ENCODE measurements around the gene RIC3. TPM values are rescaled to one million over a fixed set of nuclear protein-coding genes. Genes with fewer than 3 reads are reported as not detected.

RIC3 gene
- polyA plus RNA-seq, 3 donors: 2.0 to 10.3 (median 2.1) TPM

DNA sequence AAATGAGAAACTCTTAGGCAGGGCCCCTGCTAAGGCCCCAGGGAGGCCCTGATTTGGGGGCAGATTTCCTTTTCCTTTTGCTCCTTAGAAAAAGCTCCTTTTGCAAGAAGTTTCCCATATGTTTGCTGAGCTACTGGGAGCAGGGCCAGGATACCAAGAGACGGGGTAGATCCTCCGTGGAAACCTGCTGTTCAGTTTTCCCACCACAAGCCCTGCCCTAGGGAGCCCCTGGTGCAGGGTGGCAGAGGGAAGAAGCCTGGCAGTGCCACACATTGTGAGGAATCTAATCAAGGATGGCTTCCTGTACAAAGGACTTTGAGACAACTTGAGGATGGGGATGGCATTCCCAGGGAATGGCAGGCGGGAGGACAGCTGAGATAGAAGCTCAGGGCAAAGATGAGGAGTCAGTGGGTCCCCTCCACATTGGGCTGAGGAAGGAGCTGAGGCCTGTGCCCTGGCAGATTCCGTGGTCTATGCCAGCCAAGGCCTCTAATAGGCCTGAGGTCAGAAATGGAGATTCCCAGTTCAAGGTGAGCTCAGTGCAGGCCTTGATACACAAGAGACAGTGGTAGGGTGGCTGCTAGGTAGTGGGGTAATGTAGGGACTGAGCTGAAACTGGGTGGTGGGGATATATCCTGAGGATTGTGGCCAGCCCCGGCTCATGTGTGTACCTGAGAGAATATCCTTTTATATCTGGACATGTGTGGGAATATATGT is 72.9 kb downstream of the RIC3 start:
- no peak overlapping the region for H3K27ac ChIP-seq (ENCODE audit: low read depth, low read length)
- 70 to 79% (median 72%) methylated on average over 5 of the region's 5 CpGs for WGBS, 3 donors

DNA sequence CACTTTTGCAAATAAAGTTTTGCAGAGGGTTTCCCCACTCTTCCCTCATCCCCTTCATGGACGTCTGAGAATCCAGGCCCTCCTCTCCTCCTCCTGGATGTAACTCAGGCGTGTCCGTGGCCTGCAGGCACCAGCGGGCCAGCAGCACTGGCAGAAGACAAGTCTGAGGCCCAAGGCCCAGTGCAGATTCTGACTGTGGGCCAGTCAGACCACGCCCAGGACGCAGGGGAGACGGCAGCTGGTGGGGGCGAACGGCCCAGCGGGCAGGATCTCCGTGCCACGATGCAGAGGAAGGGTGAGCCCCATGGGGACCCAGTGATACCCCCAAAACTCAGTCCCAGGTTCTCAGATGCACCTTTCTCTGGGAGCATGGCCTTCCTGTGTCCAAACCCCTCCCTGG is 73.5 kb downstream of the RIC3 start:
- 51 to 79% (median 62%) methylated on average over 12 of the region's 12 CpGs for WGBS, 3 donors
- no peak overlapping the region for H3K27ac ChIP-seq (ENCODE audit: low read depth, low read length)

DNA sequence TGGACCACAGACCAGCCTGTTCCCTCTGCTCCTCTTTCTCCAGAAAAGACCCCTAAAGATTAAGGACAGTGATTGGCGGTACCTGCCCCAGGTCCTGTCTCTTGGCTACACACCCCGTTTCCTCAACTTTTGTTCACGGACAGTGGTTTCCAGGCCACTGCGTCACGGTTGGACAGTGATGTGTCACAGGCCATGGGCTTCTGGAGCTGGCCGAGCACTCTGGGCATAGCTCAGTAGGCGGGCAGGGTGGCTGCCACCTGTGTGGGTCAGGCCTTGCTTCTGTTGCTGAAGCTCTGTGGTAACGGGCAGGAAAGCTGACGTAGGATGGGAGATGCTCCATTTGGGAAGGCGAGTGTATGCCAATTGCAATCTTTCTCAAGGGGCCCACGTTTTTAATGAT is 74.2 kb downstream of the RIC3 start:
- WGBS, 3 donors: 90 to 91% (median 91%) methylated on average over 11 of the region's 11 CpGs
- H3K27ac ChIP-seq (ENCODE audit: low read depth, low read length): no peak overlapping the region

GRCh38 chr11:8093931-8094575 is 74.8 kb downstream of the RIC3 start:
- 84 to 93% (median 85%) methylated on average over 9 of the region's 9 CpGs for WGBS, 3 donors
- H3K27ac ChIP-seq (ENCODE audit: low read depth, low read length): no peak overlapping the region

DNA sequence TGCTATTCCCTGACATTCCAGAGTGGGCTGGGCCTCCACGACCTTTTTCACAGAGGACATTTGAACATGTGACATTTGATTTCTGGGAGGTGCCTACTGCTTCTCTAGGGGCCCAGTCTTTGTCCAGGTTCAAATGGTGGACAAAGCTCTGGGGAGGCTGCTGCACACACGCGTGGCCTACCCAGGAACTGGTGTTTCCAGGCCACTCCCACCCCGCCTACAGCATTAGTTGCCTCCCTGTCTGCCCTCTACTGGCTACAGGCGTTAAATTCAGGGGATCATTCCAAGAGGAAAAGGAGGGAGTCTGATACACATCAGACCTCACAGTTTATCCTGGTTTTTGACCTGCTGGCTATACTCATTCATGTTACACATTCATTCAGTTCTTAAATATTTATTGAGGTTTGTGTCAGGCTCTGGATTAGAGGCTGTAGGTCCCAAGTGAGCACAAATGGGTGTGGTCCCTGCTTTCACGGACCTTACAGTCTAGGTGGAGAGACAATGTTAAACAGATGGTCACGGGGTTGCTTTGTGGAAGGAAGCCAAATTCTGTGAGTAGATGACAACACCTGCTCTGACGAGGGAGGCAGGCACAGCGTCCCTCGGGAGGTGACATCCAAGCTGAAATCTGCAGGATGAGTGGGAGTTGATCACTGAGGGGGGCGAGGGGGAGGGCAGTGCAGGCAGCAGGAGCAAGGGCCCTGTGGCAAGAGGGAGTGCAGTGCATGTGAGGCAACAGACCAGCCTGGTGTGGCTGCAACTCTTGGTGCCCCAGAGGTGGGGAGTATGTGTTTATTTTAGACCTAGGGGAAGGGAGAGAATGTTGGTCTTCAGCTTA is 76.0 kb downstream of the RIC3 start:
- no peak overlapping the region for H3K27ac ChIP-seq (ENCODE audit: low read depth, low read length)
- 42 to 49% (median 45%) methylated on average over 11 of the region's 11 CpGs for WGBS, 3 donors

DNA sequence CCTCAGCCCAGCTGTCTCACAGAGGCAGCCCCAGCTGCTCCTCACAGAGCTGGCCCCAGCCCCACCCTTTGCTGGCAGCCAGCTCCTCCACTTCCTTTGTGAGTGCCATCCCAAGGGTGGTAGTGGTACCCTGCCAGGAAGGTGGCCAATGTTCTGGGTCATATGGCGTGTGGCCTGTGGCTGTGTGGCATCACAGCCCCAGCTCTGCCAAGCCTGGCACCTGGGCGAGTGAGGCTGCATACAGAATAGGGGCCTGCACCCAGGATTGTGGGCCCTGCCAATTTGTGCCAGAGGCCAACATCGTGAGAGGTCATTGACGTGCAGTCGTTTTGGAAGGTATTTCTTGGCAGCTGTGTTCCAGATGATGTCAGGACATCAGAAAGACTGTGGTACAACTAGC is 77.1 kb downstream of the RIC3 start:
- 82 to 88% (median 84%) methylated on average over 5 of the region's 5 CpGs for WGBS, 3 donors
- no peak overlapping the region for H3K27ac ChIP-seq (ENCODE audit: low read depth, low read length)

GRCh38 chr11:8090756-8091155 is 78.1 kb downstream of the RIC3 start:
- WGBS, 3 donors: 45 to 55% (median 54%) methylated on average over 5 of the region's 5 CpGs
- no peak overlapping the region for H3K27ac ChIP-seq (ENCODE audit: low read depth, low read length)

DNA sequence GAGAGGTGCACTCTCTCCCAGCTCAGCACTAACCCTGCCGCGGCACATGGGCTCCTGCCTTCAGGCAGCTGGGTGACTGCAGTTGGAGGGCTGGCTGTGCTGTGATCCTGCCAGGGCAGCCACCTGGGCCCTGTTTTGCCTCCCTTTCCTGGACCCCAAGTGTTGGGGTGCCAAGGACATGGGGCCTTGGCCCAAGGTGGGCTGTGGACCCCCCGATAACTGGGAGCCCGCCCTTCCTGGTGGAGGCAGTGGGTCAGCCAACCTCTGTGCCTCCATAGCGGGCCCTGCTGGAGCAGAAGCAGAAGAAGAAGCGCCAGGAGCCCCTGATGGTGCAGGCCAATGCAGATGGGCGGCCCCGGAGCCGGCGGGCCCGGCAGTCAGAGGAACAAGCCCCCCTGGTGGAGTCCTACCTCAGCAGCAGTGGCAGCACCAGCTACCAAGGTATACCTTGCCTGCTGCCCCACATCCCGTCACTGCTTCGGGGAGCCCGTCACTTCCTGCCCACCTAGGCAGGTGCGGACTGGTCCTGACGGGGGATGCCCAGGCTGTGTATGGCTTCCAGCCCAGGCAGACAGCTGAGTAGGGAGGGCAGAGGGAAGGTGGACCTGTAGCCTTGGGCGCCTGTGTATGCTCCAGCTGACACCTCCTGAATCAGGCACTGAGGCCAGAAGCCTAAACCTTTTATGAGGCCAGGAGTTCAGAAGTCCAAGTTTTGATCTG is 78.9 kb downstream of the RIC3 start:
- 84 to 93% (median 89%) methylated on average over 17 of the region's 17 CpGs for WGBS, 3 donors

DNA sequence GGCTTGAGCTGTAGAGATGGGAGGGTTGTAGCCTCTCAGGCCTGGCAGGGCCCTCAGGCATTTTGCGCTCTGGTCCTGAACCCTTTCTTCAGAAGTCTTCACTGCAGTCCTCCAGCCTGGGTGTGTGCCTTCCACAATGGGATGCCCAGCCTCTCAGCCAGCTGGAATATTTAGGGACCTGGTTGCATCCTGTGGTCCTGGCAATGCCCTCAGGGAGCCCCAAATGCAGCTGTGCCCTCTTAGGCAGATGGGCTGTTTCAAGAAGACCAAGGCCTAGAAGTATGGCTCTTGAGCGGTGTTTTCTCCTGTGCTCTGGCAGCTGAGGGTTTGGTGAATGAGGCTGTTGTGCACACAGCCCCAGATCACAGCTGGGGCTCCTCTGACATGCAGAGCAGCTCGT is 81.1 kb downstream of the RIC3 start:
- WGBS, 3 donors: 77 to 90% (median 88%) methylated on average over 3 of the region's 3 CpGs
- H3K27ac ChIP-seq (ENCODE audit: low read depth, low read length): no peak overlapping the region

More for the DNA sequence above, 78.9 kb downstream of the RIC3 start:
- no peak overlapping the region for H3K27ac ChIP-seq (ENCODE audit: low read depth, low read length)

GRCh38 chr11:8087185-8087584 is 81.6 kb downstream of the RIC3 start:
- WGBS, 3 donors: 87 to 90% (median 87%) methylated on average over 4 of the region's 4 CpGs
- H3K27ac ChIP-seq (ENCODE audit: low read depth, low read length): no peak overlapping the region

DNA sequence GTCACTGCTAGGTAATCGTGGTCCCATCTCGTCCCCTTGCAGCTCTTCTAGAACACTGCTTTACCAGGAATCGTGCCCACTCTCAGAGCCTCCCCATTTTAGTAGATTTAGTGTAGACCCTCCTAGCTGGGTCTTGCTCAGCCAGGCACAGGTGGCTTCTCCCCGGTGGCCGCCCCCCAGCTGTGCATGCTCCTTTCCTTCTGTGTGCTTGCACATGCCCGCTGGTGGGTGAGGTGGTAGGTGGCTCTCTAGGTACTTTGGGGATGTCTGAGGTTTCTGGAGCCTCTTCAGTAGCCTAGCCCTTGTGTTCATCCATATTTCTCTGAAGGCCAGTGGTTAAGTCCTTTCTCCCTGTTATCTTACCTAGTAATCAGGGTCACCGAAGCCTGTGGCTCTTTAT is 82.3 kb downstream of the RIC3 start:
- 78 to 83% (median 80%) methylated on average over 7 of the region's 7 CpGs for WGBS, 3 donors
- H3K27ac ChIP-seq (ENCODE audit: low read depth, low read length): no peak overlapping the region

GRCh38 chr11:8086001-8086479 is 82.8 kb downstream of the RIC3 start:
- no peak overlapping the region for H3K27ac ChIP-seq (ENCODE audit: low read depth, low read length)
- 52 to 59% (median 55%) methylated on average over 8 of the region's 8 CpGs for WGBS, 3 donors

- 78 to 84% (median 78%) methylated on average over 11 of the region's 11 CpGs for WGBS, 3 donors
- no peak overlapping the region for H3K27ac ChIP-seq (ENCODE audit: low read depth, low read length)
These were observed 83.7 kb downstream of the RIC3 start for GRCh38 chr11:8085011-8085645.

DNA sequence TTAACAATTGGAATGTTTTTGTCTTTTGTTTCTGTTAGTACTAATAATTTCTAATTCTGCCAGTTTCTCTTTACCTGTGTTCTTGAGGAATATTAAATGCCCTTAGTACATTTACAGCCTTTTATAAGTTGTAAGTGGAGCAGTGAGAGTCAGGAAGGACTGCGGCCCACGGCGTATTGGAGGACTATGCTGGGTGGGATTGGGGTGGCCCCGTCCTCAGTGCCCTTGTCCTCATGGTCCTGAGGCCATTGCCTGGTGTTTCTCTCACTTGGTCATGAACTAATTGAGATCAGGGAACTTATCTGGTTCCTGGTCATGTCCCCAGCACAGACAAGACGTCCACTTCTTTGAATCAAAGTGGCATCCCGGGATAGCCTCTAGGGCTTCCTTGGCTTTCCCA is 84.5 kb downstream of the RIC3 start:
- no peak overlapping the region for H3K27ac ChIP-seq (ENCODE audit: low read depth, low read length)
- 92 to 96% (median 94%) methylated on average over 6 of the region's 6 CpGs for WGBS, 3 donors

GRCh38 chr11:8083871-8084281 is 84.9 kb downstream of the RIC3 start:
- 61 to 78% (median 71%) methylated on average over 1 of the region's 1 CpG for WGBS, 3 donors
- H3K27ac ChIP-seq (ENCODE audit: low read depth, low read length): no peak overlapping the region

GRCh38 chr11:8083088-8083395 is 85.8 kb downstream of the RIC3 start:
- H3K27ac ChIP-seq (ENCODE audit: low read depth, low read length): no peak overlapping the region
- whole genome bisulfite sequencing, 3 donors: 79 to 85% (median 81%) methylated on average over 9 of the region's 9 CpGs

DNA sequence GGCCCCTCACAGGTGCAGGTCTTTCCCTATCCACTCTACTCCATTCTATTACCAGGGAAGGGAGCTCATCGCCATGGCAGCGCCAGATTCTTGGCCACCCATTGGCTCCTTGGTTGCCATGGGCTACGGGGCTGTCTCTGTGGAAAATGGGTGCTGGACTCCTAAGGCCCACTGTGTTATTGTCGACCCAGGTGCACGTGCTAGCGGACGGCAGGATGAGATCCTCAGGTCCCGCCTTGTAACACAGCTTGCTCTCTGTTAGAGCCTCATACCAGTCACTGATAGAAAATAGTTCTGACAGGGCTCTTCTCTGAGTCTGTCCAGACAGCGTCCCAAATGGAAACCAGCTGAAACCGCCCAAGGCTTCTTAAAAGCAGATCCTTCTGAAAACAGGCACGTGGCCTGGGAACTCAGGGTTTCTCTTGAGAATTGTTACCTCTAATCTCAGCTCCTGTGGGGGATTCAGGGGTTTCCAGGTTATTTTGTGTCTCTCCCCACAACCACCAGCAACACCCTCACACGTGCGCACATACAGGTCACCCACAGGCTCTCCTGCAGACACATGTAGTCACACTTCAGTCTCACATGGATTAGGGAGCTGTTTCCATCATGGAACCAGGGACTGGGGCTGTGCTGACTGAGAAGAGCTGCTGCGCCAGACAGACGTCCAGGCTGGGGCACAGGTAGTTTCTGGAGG is 86.3 kb downstream of the RIC3 start:
- H3K27ac ChIP-seq (ENCODE audit: low read depth, low read length): no peak overlapping the region
- WGBS, 3 donors: 84 to 91% (median 86%) methylated on average over 15 of the region's 15 CpGs

Measured in adipose tissue (tissue), 3 donors.